ENCODE measurements around the gene LRRC4C.

GRCh38 chr11:41413843-41414242, 45.6 kb downstream of the LRRC4C start:
- no peak for TF ChIP-seq POLR2A (IDR thresholded peaks at IDR 0.05)
- TF ChIP-seq, protein P1, sequence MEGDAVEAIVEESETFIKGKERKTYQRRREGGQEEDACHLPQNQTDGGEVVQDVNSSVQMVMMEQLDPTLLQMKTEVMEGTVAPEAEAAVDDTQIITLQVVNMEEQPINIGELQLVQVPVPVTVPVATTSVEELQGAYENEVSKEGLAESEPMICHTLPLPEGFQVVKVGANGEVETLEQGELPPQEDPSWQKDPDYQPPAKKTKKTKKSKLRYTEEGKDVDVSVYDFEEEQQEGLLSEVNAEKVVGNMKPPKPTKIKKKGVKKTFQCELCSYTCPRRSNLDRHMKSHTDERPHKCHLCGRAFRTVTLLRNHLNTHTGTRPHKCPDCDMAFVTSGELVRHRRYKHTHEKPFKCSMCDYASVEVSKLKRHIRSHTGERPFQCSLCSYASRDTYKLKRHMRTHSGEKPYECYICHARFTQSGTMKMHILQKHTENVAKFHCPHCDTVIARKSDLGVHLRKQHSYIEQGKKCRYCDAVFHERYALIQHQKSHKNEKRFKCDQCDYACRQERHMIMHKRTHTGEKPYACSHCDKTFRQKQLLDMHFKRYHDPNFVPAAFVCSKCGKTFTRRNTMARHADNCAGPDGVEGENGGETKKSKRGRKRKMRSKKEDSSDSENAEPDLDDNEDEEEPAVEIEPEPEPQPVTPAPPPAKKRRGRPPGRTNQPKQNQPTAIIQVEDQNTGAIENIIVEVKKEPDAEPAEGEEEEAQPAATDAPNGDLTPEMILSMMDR (IDR thresholded peaks at IDR 0.05) = no peak
- TF ChIP-seq POLR2AphosphoS5 (IDR thresholded peaks at IDR 0.05) = no peak
- no peak for TF ChIP-seq EP300 (IDR thresholded peaks at IDR 0.05)

All from gastroesophageal sphincter (tissue), 3 donors.